SK-N-SH treated with all-trans-retinoic acid at 6 μM for 48 hours (cell line): ENCODE data around the gene TMEM81.

Source experiments
- ATAC-seq: fragments of 200-7000 bp; cut with Tn5 transposase; 3 replicates; pipeline ENCODE4 v1.9.1; 2020; ENCODE audit warnings: mild to moderate bottlenecking, moderate library complexity
- BACH2 ChIP-seq: fragments of 250-450 bp; sonication (Bioruptor Pico); IDR thresholded peaks from 2 replicates; pipeline ENCODE4 v1.9.0; 2021; ENCODE audit warnings: mild to moderate bottlenecking, borderline replicate concordance
- CREB5 ChIP-seq: fragments of 250-450 bp; sonication (Bioruptor Pico); IDR thresholded peaks from 2 replicates; pipeline ENCODE4 v1.5.1; 2020; ENCODE audit warnings: low read depth, mild to moderate bottlenecking, moderate library complexity
- CSDC2 ChIP-seq: fragments of 250-450 bp; sonication (Bioruptor Pico); IDR thresholded peaks from 2 replicates; pipeline ENCODE4 v1.5.0; 2020; ENCODE audit warnings: mild to moderate bottlenecking, moderate library complexity
- CSRNP3 ChIP-seq: fragments of 250-450 bp; sonication (Bioruptor Pico); IDR thresholded peaks from 2 replicates; pipeline ENCODE4 v1.5.1; 2021; ENCODE audit warnings: mild to moderate bottlenecking, moderate library complexity
- ESRRG ChIP-seq: fragments of 250-450 bp; sonication (Bioruptor Pico); IDR thresholded peaks from 2 replicates; pipeline ENCODE4 v1.6.1; 2021; ENCODE audit warnings: mild to moderate bottlenecking
- GLIS3 ChIP-seq: fragments of 250-450 bp; sonication (Bioruptor Pico); IDR thresholded peaks from 2 replicates; pipeline ENCODE4 v1.5.0; 2020; ENCODE audit warnings: mild to moderate bottlenecking, moderate library complexity
- ISL1 ChIP-seq: fragments of 250-450 bp; sonication (Bioruptor Pico); IDR thresholded peaks from 2 replicates; pipeline ENCODE4 v2.1.2; 2022; ENCODE audit warnings: mild to moderate bottlenecking, moderate library complexity
- OSR1 ChIP-seq: fragments of 250-450 bp; sonication (Bioruptor Pico); IDR thresholded peaks from 2 replicates; pipeline ENCODE4 v1.8.0; 2022; ENCODE audit warnings: moderate library complexity, mild to moderate bottlenecking, inconsistent platforms
- PATZ1 ChIP-seq: fragments of 250-450 bp; sonication (Bioruptor Pico); IDR thresholded peaks from 2 replicates; pipeline ENCODE4 v1.8.0; 2020; ENCODE audit warnings: mild to moderate bottlenecking, moderate library complexity, borderline replicate concordance
- PPARA ChIP-seq: fragments of 250-450 bp; sonication (Bioruptor Pico); IDR thresholded peaks from 2 replicates; pipeline ENCODE4 v1.5.0; 2020; ENCODE audit warnings: mild to moderate bottlenecking, borderline replicate concordance
- RARB ChIP-seq: fragments of 250-450 bp; sonication (Bioruptor Pico); IDR thresholded peaks from 2 replicates; pipeline ENCODE4 v1.8.0; 2021; ENCODE audit warnings: mild to moderate bottlenecking, moderate library complexity
- SNAI2 ChIP-seq: fragments of 250-450 bp; sonication (Bioruptor Pico); IDR thresholded peaks from 2 replicates; pipeline ENCODE4 v1.5.0; 2020; ENCODE audit warnings: mild to moderate bottlenecking, moderate library complexity
- TCF4 ChIP-seq: fragments of 250-450 bp; sonication (Bioruptor Pico); IDR thresholded peaks from 2 replicates; pipeline ENCODE4 v1.8.0; 2021; ENCODE audit warnings: mild to moderate bottlenecking, moderate library complexity, borderline replicate concordance
- TOX ChIP-seq: fragments of 250-450 bp; sonication (Bioruptor Pico); IDR thresholded peaks from 2 replicates; pipeline ENCODE4 v1.8.0; 2021; ENCODE audit warnings: mild to moderate bottlenecking, moderate library complexity, borderline replicate concordance
- TSHZ2 ChIP-seq: fragments of 250-450 bp; sonication (Bioruptor Pico); IDR thresholded peaks from 2 replicates; pipeline ENCODE4 v1.5.0; 2020; ENCODE audit warnings: mild to moderate bottlenecking, moderate library complexity
- ZC3H10 ChIP-seq: fragments of 250-450 bp; sonication (Bioruptor Pico); IDR thresholded peaks from 2 replicates; pipeline ENCODE4 v1.5.1; 2021; ENCODE audit warnings: mild to moderate bottlenecking, moderate library complexity
- ZFP3 ChIP-seq: fragments of 250-450 bp; sonication (Bioruptor Pico); IDR thresholded peaks from 2 replicates; pipeline ENCODE4 v1.5.0; 2020; ENCODE audit warnings: mild to moderate bottlenecking, moderate library complexity
- ZFP30 ChIP-seq: fragments of 450-650 bp; formaldehyde crosslinking; IDR thresholded peaks from 2 replicates; pipeline ENCODE4 v1.5.0; 2022; ENCODE audit warnings: mild to moderate bottlenecking, moderate library complexity
- ZNF565 ChIP-seq: fragments of 450-650 bp; formaldehyde crosslinking; conservative IDR thresholded peaks from 2 replicates; pipeline ENCODE4 v1.5.0; 2020; ENCODE audit warnings: low read depth, mild to moderate bottlenecking, moderate library complexity
- ZNF70 ChIP-seq: fragments of 450-650 bp; formaldehyde crosslinking; IDR thresholded peaks from 2 replicates; pipeline ENCODE4 v1.5.0; 2020; ENCODE audit warnings: mild to moderate bottlenecking, moderate library complexity
- TF ChIP-seq, protein P1 (sequence below): fragments of 250-450 bp; sonication (Bioruptor Pico); IDR thresholded peaks from 2 replicates; pipeline ENCODE4 v1.8.0; 2021; ENCODE audit warnings: low read depth, mild to moderate bottlenecking, moderate library complexity, borderline replicate concordance

TMEM81 gene

GRCh38 chr1:205108464-205108863 lies 24.2 kb upstream of the TMEM81 start:
- no peak for ATAC-seq
- TF ChIP-seq ZNF70 (no peak), ESRRG (no peak), OSR1 (CRISPR knock-in tag) (no peak), TSHZ2 (CRISPR knock-in tag) (no peak), GLIS3 (CRISPR knock-in tag) (no peak), TCF4 (CRISPR knock-in tag) (no peak)

GRCh38 chr1:205107327-205107726 lies 23.1 kb upstream of the TMEM81 start:
- no peak for ATAC-seq
- no peak for TF ChIP-seq CSRNP3 (CRISPR knock-in tag)

GRCh38 chr1:205102404-205102803 lies 18.1 kb upstream of the TMEM81 start:
- no peak for ATAC-seq
- no peak for TF ChIP-seq RARB (CRISPR knock-in tag)
- TF ChIP-seq ZNF565 (CRISPR knock-in tag) = no peak
- TF ChIP-seq, protein P1, sequence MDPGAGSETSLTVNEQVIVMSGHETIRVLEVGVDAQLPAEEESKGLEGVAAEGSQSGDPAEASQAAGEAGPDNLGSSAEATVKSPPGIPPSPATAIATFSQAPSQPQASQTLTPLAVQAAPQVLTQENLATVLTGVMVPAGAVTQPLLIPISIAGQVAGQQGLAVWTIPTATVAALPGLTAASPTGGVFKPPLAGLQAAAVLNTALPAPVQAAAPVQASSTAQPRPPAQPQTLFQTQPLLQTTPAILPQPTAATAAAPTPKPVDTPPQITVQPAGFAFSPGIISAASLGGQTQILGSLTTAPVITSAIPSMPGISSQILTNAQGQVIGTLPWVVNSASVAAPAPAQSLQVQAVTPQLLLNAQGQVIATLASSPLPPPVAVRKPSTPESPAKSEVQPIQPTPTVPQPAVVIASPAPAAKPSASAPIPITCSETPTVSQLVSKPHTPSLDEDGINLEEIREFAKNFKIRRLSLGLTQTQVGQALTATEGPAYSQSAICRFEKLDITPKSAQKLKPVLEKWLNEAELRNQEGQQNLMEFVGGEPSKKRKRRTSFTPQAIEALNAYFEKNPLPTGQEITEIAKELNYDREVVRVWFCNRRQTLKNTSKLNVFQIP = no peak
- TF ChIP-seq PPARA (CRISPR knock-in tag) = no peak
- no peak for TF ChIP-seq CREB5 (CRISPR knock-in tag)
- no peak for TF ChIP-seq SNAI2
- TF ChIP-seq OSR1 (CRISPR knock-in tag) = no peak
- no peak for TF ChIP-seq ZFP3
- TF ChIP-seq ZFP30 (CRISPR knock-in tag) = no peak
- TF ChIP-seq CSDC2 = no peak
- no peak for TF ChIP-seq PATZ1 (CRISPR knock-in tag)
- TF ChIP-seq ZNF70 = no peak

GRCh38 chr1:205098242-205098641 lies 14.0 kb upstream of the TMEM81 start:
- TF ChIP-seq ZC3H10 (CRISPR knock-in tag) = no peak
- no peak for TF ChIP-seq TSHZ2 (CRISPR knock-in tag)
- no peak for TF ChIP-seq ZNF565 (CRISPR knock-in tag)
- TF ChIP-seq ZNF70 = no peak
- TF ChIP-seq BACH2 (CRISPR knock-in tag) = no peak
- no peak for TF ChIP-seq SNAI2
- no peak for TF ChIP-seq TOX (CRISPR knock-in tag)
- no peak for TF ChIP-seq ESRRG
- no peak for TF ChIP-seq CSDC2
- no peak for TF ChIP-seq ISL1
- TF ChIP-seq PPARA (CRISPR knock-in tag) = no peak
- TF ChIP-seq, protein P1 = no peak
- TF ChIP-seq GLIS3 (CRISPR knock-in tag) = no peak
- no peak for TF ChIP-seq CREB5 (CRISPR knock-in tag)
- no peak for ATAC-seq
